ENCODE data around the gene NPR2. TPM values are rescaled to one million over a fixed set of nuclear protein-coding genes. Genes with fewer than 3 reads are reported as not detected.

NPR2 gene
- total RNA-seq, 1 donor from 2014 or later = 7.9 TPM

DNA sequence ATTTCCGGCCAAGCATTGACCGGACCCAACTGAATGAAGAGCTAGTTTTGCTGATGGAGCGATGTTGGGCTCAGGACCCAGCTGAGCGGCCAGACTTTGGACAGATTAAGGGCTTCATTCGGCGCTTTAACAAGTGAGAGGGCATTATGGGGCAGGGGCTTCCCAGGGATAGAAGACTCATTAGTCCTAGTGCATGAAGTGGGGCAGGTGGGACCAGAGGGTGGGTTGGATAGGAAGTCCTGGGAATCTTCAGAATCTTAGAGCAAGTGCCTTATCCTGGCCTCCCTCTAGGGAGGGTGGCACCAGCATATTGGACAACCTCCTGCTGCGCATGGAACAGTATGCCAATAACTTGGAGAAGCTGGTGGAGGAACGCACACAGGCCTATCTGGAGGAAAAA, 14.7 kb downstream of the NPR2 start:
- H3K27me3 ChIP-seq (ENCODE audit: control insufficient read depth, insufficient read depth, low read length) = no peaks in the 10 kb centered on the region
- FAIRE-seq (no peak), DNase-seq (ENCODE audit: low read depth) (no peak)
- H3K36me3 ChIP-seq (ENCODE audit: control insufficient read depth, insufficient read depth, low read length) = peaks cover 3% of the 10 kb centered on the region
- no peak overlapping the region for H3K4me3 ChIP-seq (ENCODE audit: low read depth, low read length)
- TF ChIP-seq, protein P1, sequence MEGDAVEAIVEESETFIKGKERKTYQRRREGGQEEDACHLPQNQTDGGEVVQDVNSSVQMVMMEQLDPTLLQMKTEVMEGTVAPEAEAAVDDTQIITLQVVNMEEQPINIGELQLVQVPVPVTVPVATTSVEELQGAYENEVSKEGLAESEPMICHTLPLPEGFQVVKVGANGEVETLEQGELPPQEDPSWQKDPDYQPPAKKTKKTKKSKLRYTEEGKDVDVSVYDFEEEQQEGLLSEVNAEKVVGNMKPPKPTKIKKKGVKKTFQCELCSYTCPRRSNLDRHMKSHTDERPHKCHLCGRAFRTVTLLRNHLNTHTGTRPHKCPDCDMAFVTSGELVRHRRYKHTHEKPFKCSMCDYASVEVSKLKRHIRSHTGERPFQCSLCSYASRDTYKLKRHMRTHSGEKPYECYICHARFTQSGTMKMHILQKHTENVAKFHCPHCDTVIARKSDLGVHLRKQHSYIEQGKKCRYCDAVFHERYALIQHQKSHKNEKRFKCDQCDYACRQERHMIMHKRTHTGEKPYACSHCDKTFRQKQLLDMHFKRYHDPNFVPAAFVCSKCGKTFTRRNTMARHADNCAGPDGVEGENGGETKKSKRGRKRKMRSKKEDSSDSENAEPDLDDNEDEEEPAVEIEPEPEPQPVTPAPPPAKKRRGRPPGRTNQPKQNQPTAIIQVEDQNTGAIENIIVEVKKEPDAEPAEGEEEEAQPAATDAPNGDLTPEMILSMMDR (IDR thresholded peaks at IDR 0.05; ENCODE audit: insufficient read depth, low read length, severe bottlenecking) = no peak

DNA sequence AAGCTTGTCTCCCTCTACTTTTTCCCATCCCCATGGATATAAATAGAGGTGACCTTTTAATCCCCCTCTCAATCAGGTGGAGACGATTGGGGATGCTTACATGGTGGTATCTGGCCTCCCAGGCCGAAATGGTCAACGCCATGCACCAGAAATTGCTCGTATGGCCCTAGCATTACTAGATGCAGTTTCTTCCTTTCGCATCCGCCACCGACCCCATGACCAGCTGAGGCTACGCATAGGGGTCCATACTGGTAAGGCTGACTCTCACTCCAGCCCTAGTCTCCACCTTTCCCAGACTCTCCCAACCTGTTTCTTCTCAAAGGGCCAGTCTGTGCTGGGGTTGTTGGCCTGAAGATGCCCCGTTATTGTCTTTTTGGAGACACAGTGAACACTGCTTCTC, 17.0 kb downstream of the NPR2 start:
- peaks cover 3% of the 10 kb centered on the region for H3K36me3 ChIP-seq (ENCODE audit: control insufficient read depth, insufficient read depth, low read length)
- no peak overlapping the region for H3K4me3 ChIP-seq (ENCODE audit: low read depth, low read length)
- TF ChIP-seq, protein P1 (IDR thresholded peaks at IDR 0.05; ENCODE audit: insufficient read depth, low read length, severe bottlenecking) = no peak
- DNase-seq (ENCODE audit: low read depth) (no peak), FAIRE-seq (peak; percentile 32)
- no peaks in the 10 kb centered on the region for H3K27me3 ChIP-seq (ENCODE audit: control insufficient read depth, insufficient read depth, low read length)

DNA sequence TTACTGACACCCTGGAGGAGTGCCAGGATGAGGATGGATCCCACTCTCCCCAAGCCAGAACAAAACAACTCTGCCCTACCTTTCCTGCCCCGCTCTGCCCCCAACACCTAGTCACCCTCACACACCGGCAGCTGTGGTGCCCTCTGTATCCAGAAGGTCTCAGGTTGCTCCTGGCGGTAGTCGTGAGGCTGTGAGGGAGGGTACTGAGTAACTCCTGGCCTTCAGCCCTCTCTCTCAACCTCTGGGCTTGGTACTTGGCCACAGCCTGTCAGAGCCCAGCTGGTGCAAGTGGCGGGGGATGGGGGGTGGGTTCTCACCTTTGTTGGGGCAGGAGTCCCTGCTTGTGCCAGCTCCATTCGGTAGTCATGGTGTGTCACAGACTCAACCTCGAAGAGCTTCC, 18.7 kb downstream of the NPR2 start:
- DNase-seq (ENCODE audit: low read depth) (no peak), FAIRE-seq (no peak)
- H3K36me3 ChIP-seq (ENCODE audit: control insufficient read depth, insufficient read depth, low read length) = peaks cover 3% of the 10 kb centered on the region
- no peaks in the 10 kb centered on the region for H3K27me3 ChIP-seq (ENCODE audit: control insufficient read depth, insufficient read depth, low read length)
- TF ChIP-seq, protein P1 (IDR thresholded peaks at IDR 0.05; ENCODE audit: insufficient read depth, low read length, severe bottlenecking) = no peak
- H3K4me3 ChIP-seq (ENCODE audit: low read depth, low read length) = no peak overlapping the region

DNA sequence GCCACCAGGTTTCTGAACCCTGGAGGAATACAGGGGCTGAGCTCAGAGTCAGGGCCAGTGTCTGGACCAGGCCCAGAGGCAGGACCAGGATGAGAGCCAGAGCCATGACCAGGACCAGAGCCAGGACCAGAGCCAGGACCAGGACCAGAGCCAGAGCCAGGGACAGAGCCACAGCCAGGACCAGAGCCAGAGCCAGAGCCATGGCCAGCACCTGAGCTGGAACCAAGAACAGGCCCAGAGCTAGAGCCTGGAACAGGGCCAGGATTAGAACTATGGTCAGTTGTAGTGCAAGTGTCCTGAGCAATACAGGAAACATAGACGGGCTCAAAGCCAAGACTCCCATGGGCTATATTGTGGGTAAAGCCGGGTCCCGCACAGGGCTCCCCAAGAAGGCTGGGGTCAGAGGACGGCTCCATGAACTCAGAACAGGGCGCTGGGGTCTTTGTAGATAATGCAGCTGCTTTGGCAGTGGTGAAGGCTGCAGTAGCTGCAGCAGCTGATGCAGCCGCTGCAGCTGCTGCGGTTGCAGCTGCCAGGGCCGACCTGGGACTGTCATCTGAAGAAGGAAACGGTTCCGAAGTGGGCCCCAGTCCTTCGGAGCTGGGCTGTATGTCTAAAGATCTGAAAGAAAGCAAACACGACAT, 20.1 kb downstream of the NPR2 start:
- FAIRE-seq (no peak), DNase-seq (ENCODE audit: low read depth) (no peak)
- Histone ChIP-seq H3K36me3 (ENCODE audit: control insufficient read depth, insufficient read depth, low read length) (no peaks in the 10 kb centered on the region), H3K4me3 (ENCODE audit: low read depth, low read length) (peak overlapping the region; percentile 37), H3K27me3 (ENCODE audit: control insufficient read depth, insufficient read depth, low read length) (no peaks in the 10 kb centered on the region)
- TF ChIP-seq, protein P1 (IDR thresholded peaks at IDR 0.05; ENCODE audit: insufficient read depth, low read length, severe bottlenecking) = no peak

DNA sequence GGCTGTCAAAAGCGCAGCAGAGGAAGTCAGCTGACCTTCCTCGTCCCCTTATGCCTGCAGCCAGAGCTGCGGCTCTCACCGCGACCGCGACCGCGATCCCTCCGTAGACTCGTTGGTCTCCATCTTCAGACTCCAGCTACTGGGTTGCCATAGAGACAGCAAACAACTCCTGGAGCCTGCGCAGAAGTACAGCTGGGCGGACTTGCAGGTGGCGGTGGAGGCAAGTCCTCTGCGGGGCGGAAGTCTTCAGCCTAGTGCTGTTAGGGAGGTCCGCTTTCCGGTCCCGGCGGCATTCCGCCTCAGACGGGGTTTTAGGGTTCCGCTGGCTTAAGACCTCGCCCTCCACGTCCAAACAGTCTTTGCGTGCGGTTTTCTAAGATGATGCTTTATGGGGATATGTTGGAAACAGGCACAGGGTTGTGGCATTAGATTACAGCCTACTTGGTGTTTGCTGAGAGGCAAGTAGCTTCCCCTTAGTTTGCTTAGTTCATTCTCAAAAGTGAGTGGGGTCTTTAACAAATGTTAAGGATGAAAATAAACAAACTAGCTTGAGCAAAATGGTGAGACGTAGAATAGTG, 20.7 kb downstream of the NPR2 start, which contains the start of gene SPAG8:
SPAG8 (minus strand) TSS at position 238 of the 578 bp plus-strand sequence; CDS start at position 123, 115 bp downstream.
- DNase-seq (ENCODE audit: low read depth) = peak; percentile 91
- no peak for FAIRE-seq
- Histone ChIP-seq H3K36me3 (ENCODE audit: control insufficient read depth, insufficient read depth, low read length) (no peaks in the 10 kb centered on the region), H3K27me3 (ENCODE audit: control insufficient read depth, insufficient read depth, low read length) (no peaks in the 10 kb centered on the region), H3K4me3 (ENCODE audit: low read depth, low read length) (peak within 1 kb of the TSS; percentile 37)
- TF ChIP-seq, protein P1 (IDR thresholded peaks at IDR 0.05; ENCODE audit: insufficient read depth, low read length, severe bottlenecking) = no peak
